ENCODE results near the gene SLF2.
A peak's percentile ranks its signal among the peaks of the same experiment; 100 is the strongest.

Gene SLF2

GRCh38 chr10:100901051-100901450, 11.7 kb upstream of the SLF2 start:
- DNase-seq (ENCODE audit: low read depth) = no peak

GRCh38 chr10:100902622-100903021, 10.1 kb upstream of the SLF2 start:
- DNase-seq (ENCODE audit: low read depth) = no peak

- DNase-seq (ENCODE audit: low read depth) = peak; percentile 38
These were observed 7.8 kb upstream of the SLF2 start for GRCh38 chr10:100904917-100905316.

- DNase-seq (ENCODE audit: low read depth) = peak; percentile 68
These were observed 5.6 kb upstream of the SLF2 start for GRCh38 chr10:100907175-100907574.

GRCh38 chr10:100907773-100908363, 4.9 kb upstream of the SLF2 start:
- no peak for DNase-seq (ENCODE audit: low read depth)

GRCh38 chr10:100908378-100908777, 4.4 kb upstream of the SLF2 start:
- no peak for DNase-seq (ENCODE audit: low read depth)

GRCh38 chr10:100909501-100910263, 3.1 kb upstream of the SLF2 start:
- DNase-seq (ENCODE audit: low read depth) = peak; percentile 67

GRCh38 chr10:100911472-100911871, 1.3 kb upstream of the SLF2 start:
- DNase-seq (ENCODE audit: low read depth) = no peak

- peak; percentile 80 for DNase-seq (ENCODE audit: low read depth)
These were observed 654 bp upstream of the SLF2 start for GRCh38 chr10:100912013-100912604.

GRCh38 chr10:100913470-100913865, 705 bp downstream of the SLF2 start:
- DNase-seq (ENCODE audit: low read depth) = no peak

- DNase-seq (ENCODE audit: low read depth) = no peak
These were observed 4.3 kb downstream of the SLF2 start for GRCh38 chr10:100917071-100917470.

- no peak for DNase-seq (ENCODE audit: low read depth)
These were observed 10.8 kb downstream of the SLF2 start for GRCh38 chr10:100923580-100923979.

- DNase-seq (ENCODE audit: low read depth) = no peak
These were observed 14.5 kb downstream of the SLF2 start for GRCh38 chr10:100927266-100927665.

- DNase-seq (ENCODE audit: low read depth) = no peak
These were observed 15.3 kb downstream of the SLF2 start for GRCh38 chr10:100928039-100928438.

GRCh38 chr10:100930368-100930767, 17.6 kb downstream of the SLF2 start:
- DNase-seq (ENCODE audit: low read depth) = no peak

- DNase-seq (ENCODE audit: low read depth) = peak; percentile 32
These were observed 21.4 kb downstream of the SLF2 start for GRCh38 chr10:100934084-100934659.

- DNase-seq (ENCODE audit: low read depth) = peak; percentile 12
These were observed 27.1 kb downstream of the SLF2 start for GRCh38 chr10:100939763-100940344.

GRCh38 chr10:100942229-100942628, 29.5 kb downstream of the SLF2 start:
- DNase-seq (ENCODE audit: low read depth) = no peak

- DNase-seq (ENCODE audit: low read depth) = no peak
These were observed 30.7 kb downstream of the SLF2 start for GRCh38 chr10:100943508-100943907.

GRCh38 chr10:100945754-100946153, 33.0 kb downstream of the SLF2 start:
- DNase-seq (ENCODE audit: low read depth) = no peak

GRCh38 chr10:100948916-100949315, 36.2 kb downstream of the SLF2 start:
- DNase-seq (ENCODE audit: low read depth) = no peak

- DNase-seq (ENCODE audit: low read depth) = peak; percentile 28
These were observed 47.5 kb downstream of the SLF2 start for GRCh38 chr10:100960251-100960650.

Data from amniotic epithelial cell (primary cell).